Measurements from ENCODE around the gene WBP1L. TPM values are rescaled to one million over a fixed set of nuclear protein-coding genes. Genes with fewer than 3 reads are reported as not detected.
"Not testable (repeated sequence)": the region's sequence is repeated elsewhere in the genome, so short reads cannot be mapped to it uniquely, and the experiment has no call there.

WBP1L gene
- total and polyA plus RNA-seq, 4 donors = 19.1 to 52.3 (median 45.2) TPM

- H3K36me3 ChIP-seq (ENCODE audit: control insufficient read depth in 4 of 4, insufficient read depth in 4 of 4, low read length in 4 of 4) = peaks cover 0 to 4% (median under 1%) of the 10 kb centered on the region in 4 donors
- peaks cover 0 to 5% (median 0%) of the 10 kb centered on the region in 3 donors for H3K27me3 ChIP-seq (ENCODE audit: control insufficient read depth in 3 of 3, insufficient read depth in 3 of 3, low read length in 2 of 3)
- ATAC-seq (ENCODE audit: insufficient read depth, low FRiP score) = no peak
- no peak overlapping the region for H3K4me3 ChIP-seq
- H3K27ac ChIP-seq (ENCODE audit: low read depth in 1 of 2, low read length in 1 of 2) = no peak overlapping the region
- H3K9me3 ChIP-seq (ENCODE audit: control insufficient read depth in 4 of 4, insufficient read depth in 3 of 4, low read length in 3 of 4) = peaks cover 0 to 2% (median 0%) of the 10 kb centered on the region in 4 donors
- no peak for TF ChIP-seq CTCF (IDR thresholded peaks at IDR 0.05; ENCODE audit: control extremely low read depth, extremely low read depth)
- no peak for DNase-seq
- H3K4me1 ChIP-seq (ENCODE audit: control insufficient read depth in 5 of 5, insufficient read depth in 5 of 5, low read length in 5 of 5) = peaks cover 0 to 10% (median 3%) of the 10 kb centered on the region in 5 donors
- H3K9ac ChIP-seq (ENCODE audit: insufficient read depth in 1 of 2, low read length in 2 of 2) = no peak overlapping the region
These were observed 5.0 kb upstream of the WBP1L start for GRCh38 chr10:102738692-102739121.

GRCh38 chr10:102740229-102740628 is 3.5 kb upstream of the WBP1L start:
- 76 to 83% methylated on average over 2 of the region's 2 CpGs for WGBS, 2 donors
- Histone ChIP-seq H3K9ac (ENCODE audit: insufficient read depth in 1 of 2, low read length in 2 of 2) (no peak overlapping the region), H3K27me3 (ENCODE audit: control insufficient read depth in 3 of 3, insufficient read depth in 3 of 3, low read length in 2 of 3) (peaks cover 0 to 5% (median 0%) of the 10 kb centered on the region in 3 donors), H3K4me3 (no peak overlapping the region), H3K36me3 (ENCODE audit: control insufficient read depth in 4 of 4, insufficient read depth in 4 of 4, low read length in 4 of 4) (peaks cover 0 to 2% (median under 1%) of the 10 kb centered on the region in 4 donors), H3K27ac (ENCODE audit: low read depth in 1 of 2, low read length in 1 of 2) (no peak overlapping the region), H3K9me3 (ENCODE audit: control insufficient read depth in 4 of 4, insufficient read depth in 3 of 4, low read length in 3 of 4) (peaks cover 0 to 2% (median 0%) of the 10 kb centered on the region in 4 donors), H3K4me1 (ENCODE audit: control insufficient read depth in 5 of 5, insufficient read depth in 5 of 5, low read length in 5 of 5) (peaks cover 0 to 16% (median 3%) of the 10 kb centered on the region in 5 donors)
- TF ChIP-seq CTCF (IDR thresholded peaks at IDR 0.05; ENCODE audit: control extremely low read depth, extremely low read depth) = no peak
- no peak for DNase-seq
- no peak for ATAC-seq (ENCODE audit: insufficient read depth, low FRiP score)

GRCh38 chr10:102741726-102742237 is 2.0 kb upstream of the WBP1L start:
- Histone ChIP-seq H3K36me3 (ENCODE audit: control insufficient read depth in 4 of 4, insufficient read depth in 4 of 4, low read length in 4 of 4) (no peaks in the 10 kb centered on the region), H3K4me3 (no peak overlapping the region), H3K4me1 (ENCODE audit: control insufficient read depth in 5 of 5, insufficient read depth in 5 of 5, low read length in 5 of 5) (peaks cover 0 to 21% (median 3%) of the 10 kb centered on the region in 5 donors), H3K9ac (ENCODE audit: insufficient read depth in 1 of 2, low read length in 2 of 2) (no peak overlapping the region), H3K27ac (ENCODE audit: low read depth in 1 of 2, low read length in 1 of 2) (no peak overlapping the region), H3K27me3 (ENCODE audit: control insufficient read depth in 3 of 3, insufficient read depth in 3 of 3, low read length in 2 of 3) (peaks cover 0 to 5% (median 0%) of the 10 kb centered on the region in 3 donors), H3K9me3 (ENCODE audit: control insufficient read depth in 4 of 4, insufficient read depth in 3 of 4, low read length in 3 of 4) (no peaks in the 10 kb centered on the region)
- ATAC-seq (ENCODE audit: insufficient read depth, low FRiP score) (no peak), DNase-seq (no peak)
- TF ChIP-seq CTCF (IDR thresholded peaks at IDR 0.05; ENCODE audit: control extremely low read depth, extremely low read depth) = no peak
- 88 to 97% methylated on average over 2 of the region's 2 CpGs for WGBS, 2 donors

- 92 to 93% methylated on average over 5 of the region's 5 CpGs for WGBS, 2 donors
- not testable (repeated sequence) for H3K9me3 ChIP-seq (ENCODE audit: control insufficient read depth in 4 of 4, insufficient read depth in 3 of 4, low read length in 3 of 4); ATAC-seq (ENCODE audit: insufficient read depth, low FRiP score); H3K27ac ChIP-seq (ENCODE audit: low read depth in 1 of 2, low read length in 1 of 2); H3K27me3 ChIP-seq (ENCODE audit: control insufficient read depth in 3 of 3, insufficient read depth in 3 of 3, low read length in 2 of 3); H3K36me3 ChIP-seq (ENCODE audit: control insufficient read depth in 4 of 4, insufficient read depth in 4 of 4, low read length in 4 of 4); DNase-seq; H3K4me3 ChIP-seq; H3K9ac ChIP-seq (ENCODE audit: insufficient read depth in 1 of 2, low read length in 2 of 2)
- H3K4me1 ChIP-seq (ENCODE audit: control insufficient read depth in 5 of 5, insufficient read depth in 5 of 5, low read length in 5 of 5) = peaks cover 0 to 21% (median 3%) of the 10 kb centered on the region in 5 donors
These were observed 1.4 kb upstream of the WBP1L start for GRCh38 chr10:102742313-102742712.

Data from lung (tissue), 12 donors.